Stimulated activated memory B cell treated with anti-CD40 and anti-IgM and Interleukin-4, amounts not matched to agents 10 μg/mL and 1 μg/mL and 100 μg/mL, for 72 hours (primary cell): ENCODE data around the gene TSPAN5.
A peak's percentile ranks its signal among the peaks of the same experiment; 100 is the strongest.

Experiments
- ATAC-seq: fragments of 150-1000 bp; cut with Tn5 transposase; 2 replicates; pipeline ENCODE4 v1.10.0; 2021
- H3K27ac Mint-ChIP-seq: one replicate; pipeline ENCODE4 v1.8.0; 2022; ENCODE audit warnings: mild to moderate bottlenecking, mixed read lengths
- H3K27me3 Mint-ChIP-seq: one replicate; pipeline ENCODE4 v1.8.0; 2022; ENCODE audit warnings: mixed read lengths
- H3K36me3 Mint-ChIP-seq: one replicate; pipeline ENCODE4 v1.8.0; 2022; ENCODE audit warnings: mixed read lengths
- H3K4me1 Mint-ChIP-seq: one replicate; pipeline ENCODE4 v1.8.0; 2022; ENCODE audit warnings: mixed read lengths
- H3K4me3 Mint-ChIP-seq: one replicate; pipeline ENCODE4 v1.8.0; 2022; ENCODE audit warnings: mild to moderate bottlenecking, moderate library complexity, mixed read lengths
- H3K9me3 Mint-ChIP-seq: one replicate; pipeline ENCODE4 v1.8.0; 2022; ENCODE audit warnings: mixed read lengths

TSPAN5 gene

GRCh38 chr4:98682719-98683118, 24.3 kb upstream of the TSPAN5 start:
- no peak for ATAC-seq
- H3K4me1 Mint-ChIP-seq: peaks cover 5% of the 10 kb centered on the region
- no peaks in the 10 kb centered on the region for H3K9me3 Mint-ChIP-seq
- H3K27me3 Mint-ChIP-seq: no peaks in the 10 kb centered on the region
- no peak overlapping the region for H3K4me3 Mint-ChIP-seq
- no peaks in the 10 kb centered on the region for H3K36me3 Mint-ChIP-seq
- H3K27ac Mint-ChIP-seq: no peak overlapping the region

- H3K9me3 Mint-ChIP-seq: no peaks in the 10 kb centered on the region
- H3K27ac Mint-ChIP-seq: no peak overlapping the region
- H3K36me3 Mint-ChIP-seq: no peaks in the 10 kb centered on the region
- H3K4me3 Mint-ChIP-seq: no peak overlapping the region
- peaks cover 5% of the 10 kb centered on the region for H3K4me1 Mint-ChIP-seq
- H3K27me3 Mint-ChIP-seq: no peaks in the 10 kb centered on the region
- no peak for ATAC-seq
These were observed 22.4 kb upstream of the TSPAN5 start for GRCh38 chr4:98680806-98681205.

GRCh38 chr4:98679738-98680137, 21.3 kb upstream of the TSPAN5 start:
- Mint-ChIP-seq H3K9me3 (no peaks in the 10 kb centered on the region), H3K27me3 (no peaks in the 10 kb centered on the region), H3K36me3 (no peaks in the 10 kb centered on the region), H3K4me3 (no peak overlapping the region), H3K27ac (no peak overlapping the region), H3K4me1 (peaks cover 5% of the 10 kb centered on the region)
- ATAC-seq: no peak

- H3K4me1 Mint-ChIP-seq: peaks cover 10% of the 10 kb centered on the region
- no peak for ATAC-seq
- no peak overlapping the region for H3K4me3 Mint-ChIP-seq
- H3K36me3 Mint-ChIP-seq: no peaks in the 10 kb centered on the region
- no peaks in the 10 kb centered on the region for H3K27me3 Mint-ChIP-seq
- H3K27ac Mint-ChIP-seq: no peak overlapping the region
- H3K9me3 Mint-ChIP-seq: no peaks in the 10 kb centered on the region
These were observed 19.4 kb upstream of the TSPAN5 start for GRCh38 chr4:98677799-98678198.

- H3K4me3 Mint-ChIP-seq: no peak overlapping the region
- peaks cover 12% of the 10 kb centered on the region for H3K4me1 Mint-ChIP-seq
- ATAC-seq: no peak
- no peaks in the 10 kb centered on the region for H3K9me3 Mint-ChIP-seq
- H3K27ac Mint-ChIP-seq: no peak overlapping the region
- H3K27me3 Mint-ChIP-seq: no peaks in the 10 kb centered on the region
- H3K36me3 Mint-ChIP-seq: no peaks in the 10 kb centered on the region
These were observed 16.2 kb upstream of the TSPAN5 start for GRCh38 chr4:98674404-98675173.

- Mint-ChIP-seq H3K4me3 (no peak overlapping the region), H3K36me3 (no peaks in the 10 kb centered on the region), H3K27ac (no peak overlapping the region), H3K9me3 (no peaks in the 10 kb centered on the region), H3K27me3 (no peaks in the 10 kb centered on the region), H3K4me1 (peaks cover 12% of the 10 kb centered on the region)
- no peak for ATAC-seq
These were observed 15.6 kb upstream of the TSPAN5 start for GRCh38 chr4:98673978-98674377.

GRCh38 chr4:98673288-98673644, 14.9 kb upstream of the TSPAN5 start:
- Mint-ChIP-seq H3K4me1 (peaks cover 12% of the 10 kb centered on the region), H3K27me3 (no peaks in the 10 kb centered on the region), H3K27ac (peak overlapping the region; percentile 35), H3K9me3 (no peaks in the 10 kb centered on the region), H3K36me3 (no peaks in the 10 kb centered on the region), H3K4me3 (no peak overlapping the region)
- no peak for ATAC-seq

GRCh38 chr4:98672583-98673287, 14.3 kb upstream of the TSPAN5 start:
- Mint-ChIP-seq H3K36me3 (no peaks in the 10 kb centered on the region), H3K4me3 (no peak overlapping the region), H3K27ac (peak overlapping the region; percentile 35), H3K9me3 (no peaks in the 10 kb centered on the region), H3K4me1 (peaks cover 12% of the 10 kb centered on the region), H3K27me3 (no peaks in the 10 kb centered on the region)
- ATAC-seq: no peak

- no peaks in the 10 kb centered on the region for H3K27me3 Mint-ChIP-seq
- no peak overlapping the region for H3K27ac Mint-ChIP-seq
- H3K9me3 Mint-ChIP-seq: no peaks in the 10 kb centered on the region
- peaks cover 12% of the 10 kb centered on the region for H3K4me1 Mint-ChIP-seq
- H3K36me3 Mint-ChIP-seq: no peaks in the 10 kb centered on the region
- no peak overlapping the region for H3K4me3 Mint-ChIP-seq
- no peak for ATAC-seq
These were observed 12.7 kb upstream of the TSPAN5 start for GRCh38 chr4:98671131-98671530.

GRCh38 chr4:98670186-98670585, 11.8 kb upstream of the TSPAN5 start:
- no peaks in the 10 kb centered on the region for H3K36me3 Mint-ChIP-seq

GRCh38 chr4:98669577-98669976, 11.2 kb upstream of the TSPAN5 start:
- Mint-ChIP-seq H3K27me3 (no peaks in the 10 kb centered on the region), H3K9me3 (peaks cover 3% of the 10 kb centered on the region), H3K4me3 (no peak overlapping the region), H3K36me3 (no peaks in the 10 kb centered on the region), H3K4me1 (peaks cover 20% of the 10 kb centered on the region), H3K27ac (no peak overlapping the region)
- ATAC-seq: no peak

More at GRCh38 chr4:98670186-98670585, 11.8 kb upstream of the TSPAN5 start:
- Mint-ChIP-seq H3K9me3 (peaks cover under 1% of the 10 kb centered on the region), H3K4me3 (no peak overlapping the region), H3K4me1 (peaks cover 14% of the 10 kb centered on the region), H3K27ac (no peak overlapping the region), H3K27me3 (no peaks in the 10 kb centered on the region)
- ATAC-seq: no peak

- H3K9me3 Mint-ChIP-seq: peaks cover 3% of the 10 kb centered on the region
- H3K4me1 Mint-ChIP-seq: peaks cover 47% of the 10 kb centered on the region
- H3K4me3 Mint-ChIP-seq: no peak overlapping the region
- H3K27me3 Mint-ChIP-seq: no peaks in the 10 kb centered on the region
- H3K36me3 Mint-ChIP-seq: no peaks in the 10 kb centered on the region
- H3K27ac Mint-ChIP-seq: peak overlapping the region; percentile 99
- no peak for ATAC-seq
These were observed 6.5 kb upstream of the TSPAN5 start for GRCh38 chr4:98664959-98665358.

GRCh38 chr4:98663226-98664006, 5.0 kb upstream of the TSPAN5 start:
- peak overlapping the region; percentile 73 for H3K4me3 Mint-ChIP-seq
- H3K27me3 Mint-ChIP-seq: no peaks in the 10 kb centered on the region
- H3K36me3 Mint-ChIP-seq: no peaks in the 10 kb centered on the region
- peak overlapping the region; percentile 99 for H3K27ac Mint-ChIP-seq
- peak; percentile 87 for ATAC-seq
- peaks cover 61% of the 10 kb centered on the region for H3K4me1 Mint-ChIP-seq
- H3K9me3 Mint-ChIP-seq: peaks cover 3% of the 10 kb centered on the region

GRCh38 chr4:98662626-98663225, 4.3 kb upstream of the TSPAN5 start:
- Mint-ChIP-seq H3K36me3 (no peaks in the 10 kb centered on the region), H3K27me3 (no peaks in the 10 kb centered on the region), H3K9me3 (peaks cover 3% of the 10 kb centered on the region), H3K4me1 (peaks cover 64% of the 10 kb centered on the region), H3K4me3 (peak overlapping the region; percentile 73), H3K27ac (peak overlapping the region; percentile 99)
- no peak for ATAC-seq

GRCh38 chr4:98662055-98662453, 3.6 kb upstream of the TSPAN5 start:
- Mint-ChIP-seq H3K27me3 (no peaks in the 10 kb centered on the region), H3K27ac (peak overlapping the region; percentile 99), H3K36me3 (no peaks in the 10 kb centered on the region), H3K4me3 (no peak overlapping the region), H3K9me3 (peaks cover 3% of the 10 kb centered on the region), H3K4me1 (peaks cover 71% of the 10 kb centered on the region)
- ATAC-seq: no peak
